ENCODE data around the gene ERBB2. TPM values are rescaled to one million over a fixed set of nuclear protein-coding genes. Genes with fewer than 3 reads are reported as not detected.
A peak's percentile ranks its signal among the peaks of the same experiment; 100 is the strongest.

Gene ERBB2
- total RNA-seq, 1 donor from 2014 or later, result 32.1 TPM

- Histone ChIP-seq H3K27me3 (ENCODE audit: control insufficient read depth, insufficient read depth, low read length) (peaks cover 4% of the 10 kb centered on the region), H3K4me3 (ENCODE audit: low read depth, low read length) (no peak overlapping the region), H3K36me3 (ENCODE audit: control insufficient read depth, insufficient read depth, low read length) (no peaks in the 10 kb centered on the region)
- TF ChIP-seq CTCF (IDR thresholded peaks at IDR 0.05; ENCODE audit: insufficient read depth, low read length, severe bottlenecking), result no peak
- FAIRE-seq, result no peak
- DNase-seq (ENCODE audit: low read depth), result no peak
Measured at GRCh38 chr17:39772415-39772814, 72.6 kb downstream of the ERBB2 start.

- no peak for FAIRE-seq
- TF ChIP-seq CTCF (IDR thresholded peaks at IDR 0.05; ENCODE audit: insufficient read depth, low read length, severe bottlenecking), result no peak
- Histone ChIP-seq H3K27me3 (ENCODE audit: control insufficient read depth, insufficient read depth, low read length) (peaks cover 4% of the 10 kb centered on the region), H3K4me3 (ENCODE audit: low read depth, low read length) (no peak overlapping the region), H3K36me3 (ENCODE audit: control insufficient read depth, insufficient read depth, low read length) (no peaks in the 10 kb centered on the region)
- DNase-seq (ENCODE audit: low read depth), result no peak
Measured at GRCh38 chr17:39772987-39773934, 73.4 kb downstream of the ERBB2 start.

- peaks cover 3% of the 10 kb centered on the region for H3K27me3 ChIP-seq (ENCODE audit: control insufficient read depth, insufficient read depth, low read length)
- TF ChIP-seq CTCF (IDR thresholded peaks at IDR 0.05; ENCODE audit: insufficient read depth, low read length, severe bottlenecking), result no peak
- H3K4me3 ChIP-seq (ENCODE audit: low read depth, low read length), result no peak overlapping the region
- no peaks in the 10 kb centered on the region for H3K36me3 ChIP-seq (ENCODE audit: control insufficient read depth, insufficient read depth, low read length)
- peak; percentile 40 for DNase-seq (ENCODE audit: low read depth)
- FAIRE-seq, result no peak
Measured at GRCh38 chr17:39774047-39774446, 74.2 kb downstream of the ERBB2 start.

- Histone ChIP-seq H3K4me3 (ENCODE audit: low read depth, low read length) (no peak overlapping the region), H3K27me3 (ENCODE audit: control insufficient read depth, insufficient read depth, low read length) (peaks cover 1% of the 10 kb centered on the region), H3K36me3 (ENCODE audit: control insufficient read depth, insufficient read depth, low read length) (no peaks in the 10 kb centered on the region)
- FAIRE-seq (no peak), DNase-seq (ENCODE audit: low read depth) (no peak)
- no peak for TF ChIP-seq CTCF (IDR thresholded peaks at IDR 0.05; ENCODE audit: insufficient read depth, low read length, severe bottlenecking)
Measured at GRCh38 chr17:39775031-39775430, 75.2 kb downstream of the ERBB2 start.

- no peak for TF ChIP-seq CTCF (IDR thresholded peaks at IDR 0.05; ENCODE audit: insufficient read depth, low read length, severe bottlenecking)
- Histone ChIP-seq H3K27me3 (ENCODE audit: control insufficient read depth, insufficient read depth, low read length) (no peaks in the 10 kb centered on the region), H3K36me3 (ENCODE audit: control insufficient read depth, insufficient read depth, low read length) (no peaks in the 10 kb centered on the region), H3K4me3 (ENCODE audit: low read depth, low read length) (no peak overlapping the region)
- FAIRE-seq (no peak), DNase-seq (ENCODE audit: low read depth) (no peak)
Measured at GRCh38 chr17:39776252-39776651, 76.4 kb downstream of the ERBB2 start.

Measured in bronchial epithelial cell (primary cell).